Measurements from ENCODE around the gene C1QL2. TPM values are rescaled to one million over a fixed set of nuclear protein-coding genes. Genes with fewer than 3 reads are reported as not detected.
A peak's percentile ranks its signal among the peaks of the same experiment; 100 is the strongest.

C1QL2 gene
- total RNA-seq, 1 donor from 2014 or later = not detected

- H3K27me3 Mint-ChIP-seq (ENCODE audit: low read depth) = no peaks in the 10 kb centered on the region
- H3K9me3 Mint-ChIP-seq = no peaks in the 10 kb centered on the region
- DNase-seq (ENCODE audit: low spot score) = no peak
- H3K4me3 Mint-ChIP-seq (ENCODE audit: low read depth) = no peak overlapping the region
- no peaks in the 10 kb centered on the region for H3K4me1 Mint-ChIP-seq (ENCODE audit: low read depth)
- no peaks in the 10 kb centered on the region for H3K36me3 Mint-ChIP-seq (ENCODE audit: low read depth)
- no peak overlapping the region for H3K27ac Mint-ChIP-seq
- intact Hi-C loops (cut with micrococcal nuclease) = loop anchor here (2.0 kb wide), 1 partner anchor 292 kb away; no protein-coding TSS in a partner anchor
These were observed 16.4 kb upstream of the C1QL2 start for GRCh38 chr2:119174993-119175347.

DNA sequence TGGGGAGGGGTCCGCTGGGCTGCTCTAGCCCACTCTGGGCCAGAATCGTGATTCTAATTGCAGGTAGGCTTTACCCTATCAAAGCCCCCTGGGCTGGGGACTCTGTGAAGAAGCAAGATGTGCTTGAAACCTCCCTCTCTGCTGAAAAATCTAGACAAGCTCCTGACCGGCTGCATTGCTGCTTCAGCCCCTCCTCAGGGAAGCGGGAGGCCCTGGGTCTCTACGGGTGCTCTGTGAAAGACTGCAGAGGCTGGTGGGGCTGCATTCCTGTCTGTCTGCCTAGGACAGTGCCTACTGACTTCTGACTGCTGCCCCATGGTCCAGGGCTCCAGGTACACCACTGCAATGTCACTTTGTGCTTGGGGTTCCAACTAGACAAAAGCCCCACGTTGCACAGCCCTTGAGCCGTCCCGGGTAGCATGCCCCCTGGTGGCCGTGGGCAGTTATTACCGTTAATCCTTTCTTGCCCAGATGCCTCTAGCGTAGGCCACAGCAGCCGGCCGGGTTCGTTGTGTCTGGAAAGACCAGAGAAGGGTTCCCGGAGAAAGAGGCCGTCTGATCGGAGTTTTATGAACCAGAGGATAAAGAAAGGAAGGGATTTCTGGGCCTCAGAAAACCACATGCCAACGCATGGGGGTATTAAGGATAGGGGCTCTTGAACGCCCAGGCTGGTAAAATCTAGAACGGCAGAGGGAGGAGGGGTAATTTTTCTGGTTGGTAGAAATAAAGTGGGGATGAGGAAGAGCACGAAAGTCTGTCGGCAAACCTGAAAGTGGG is 15.9 kb upstream of the C1QL2 start:
- no peak overlapping the region for H3K27ac Mint-ChIP-seq
- intact Hi-C loops (cut with micrococcal nuclease) = loop anchor here (2.0 kb wide), 1 partner anchor 292 kb away; no protein-coding TSS in a partner anchor
- H3K36me3 Mint-ChIP-seq (ENCODE audit: low read depth) = no peaks in the 10 kb centered on the region
- H3K9me3 Mint-ChIP-seq = no peaks in the 10 kb centered on the region
- H3K4me1 Mint-ChIP-seq (ENCODE audit: low read depth) = no peaks in the 10 kb centered on the region
- DNase-seq (ENCODE audit: low spot score) = peak; percentile 16
- H3K27me3 Mint-ChIP-seq (ENCODE audit: low read depth) = no peaks in the 10 kb centered on the region
- H3K4me3 Mint-ChIP-seq (ENCODE audit: low read depth) = no peak overlapping the region

DNA sequence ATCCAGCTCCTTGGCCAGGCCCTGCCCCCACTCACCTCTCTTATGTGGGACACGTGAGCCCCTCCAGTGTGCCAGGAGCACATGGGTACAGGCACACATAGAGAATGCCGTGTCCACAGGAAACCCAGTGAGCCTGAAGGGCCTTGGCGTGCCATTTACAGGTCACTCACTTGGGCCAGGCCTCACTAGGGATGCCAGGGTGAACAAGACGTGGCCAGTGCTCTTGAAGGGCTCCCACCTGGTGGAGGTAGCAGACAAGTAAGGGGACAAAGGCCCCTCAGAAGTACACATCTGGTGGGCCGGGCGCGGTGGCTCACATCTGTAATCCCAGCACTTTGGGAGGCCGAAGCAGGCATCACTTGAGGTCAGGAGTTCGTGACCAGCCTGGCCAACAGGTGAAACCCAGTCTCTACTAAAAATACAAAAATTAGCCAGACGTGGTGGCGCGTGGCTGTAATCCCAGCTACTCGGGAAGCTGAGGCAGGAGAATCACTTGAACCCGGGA is 15.1 kb upstream of the C1QL2 start:
- Mint-ChIP-seq H3K9me3 (no peaks in the 10 kb centered on the region), H3K4me1 (ENCODE audit: low read depth) (no peaks in the 10 kb centered on the region), H3K36me3 (ENCODE audit: low read depth) (no peaks in the 10 kb centered on the region), H3K27me3 (ENCODE audit: low read depth) (no peaks in the 10 kb centered on the region), H3K27ac (no peak overlapping the region), H3K4me3 (ENCODE audit: low read depth) (no peak overlapping the region)
- intact Hi-C loops (cut with micrococcal nuclease) = loop anchor here (2.0 kb wide), 1 partner anchor 291 kb away; no protein-coding TSS in a partner anchor
- DNase-seq (ENCODE audit: low spot score) = no peak

GRCh38 chr2:119170504-119170903 is 12.0 kb upstream of the C1QL2 start:
- no peak overlapping the region for H3K4me3 Mint-ChIP-seq (ENCODE audit: low read depth)
- no peak for DNase-seq (ENCODE audit: low spot score)
- H3K9me3 Mint-ChIP-seq = no peaks in the 10 kb centered on the region
- H3K36me3 Mint-ChIP-seq (ENCODE audit: low read depth) = no peaks in the 10 kb centered on the region
- H3K4me1 Mint-ChIP-seq (ENCODE audit: low read depth) = no peaks in the 10 kb centered on the region
- intact Hi-C loops (cut with micrococcal nuclease) = no loop called here
- no peaks in the 10 kb centered on the region for H3K27me3 Mint-ChIP-seq (ENCODE audit: low read depth)
- H3K27ac Mint-ChIP-seq = no peak overlapping the region

- H3K27me3 Mint-ChIP-seq (ENCODE audit: low read depth) = no peaks in the 10 kb centered on the region
- no peak overlapping the region for H3K27ac Mint-ChIP-seq
- no peak for DNase-seq (ENCODE audit: low spot score)
- no peaks in the 10 kb centered on the region for H3K4me1 Mint-ChIP-seq (ENCODE audit: low read depth)
- intact Hi-C loops (cut with micrococcal nuclease) = no loop called here
- H3K9me3 Mint-ChIP-seq = no peaks in the 10 kb centered on the region
- H3K36me3 Mint-ChIP-seq (ENCODE audit: low read depth) = no peaks in the 10 kb centered on the region
- no peak overlapping the region for H3K4me3 Mint-ChIP-seq (ENCODE audit: low read depth)
These were observed 11.2 kb upstream of the C1QL2 start for GRCh38 chr2:119169717-119170116.

DNA sequence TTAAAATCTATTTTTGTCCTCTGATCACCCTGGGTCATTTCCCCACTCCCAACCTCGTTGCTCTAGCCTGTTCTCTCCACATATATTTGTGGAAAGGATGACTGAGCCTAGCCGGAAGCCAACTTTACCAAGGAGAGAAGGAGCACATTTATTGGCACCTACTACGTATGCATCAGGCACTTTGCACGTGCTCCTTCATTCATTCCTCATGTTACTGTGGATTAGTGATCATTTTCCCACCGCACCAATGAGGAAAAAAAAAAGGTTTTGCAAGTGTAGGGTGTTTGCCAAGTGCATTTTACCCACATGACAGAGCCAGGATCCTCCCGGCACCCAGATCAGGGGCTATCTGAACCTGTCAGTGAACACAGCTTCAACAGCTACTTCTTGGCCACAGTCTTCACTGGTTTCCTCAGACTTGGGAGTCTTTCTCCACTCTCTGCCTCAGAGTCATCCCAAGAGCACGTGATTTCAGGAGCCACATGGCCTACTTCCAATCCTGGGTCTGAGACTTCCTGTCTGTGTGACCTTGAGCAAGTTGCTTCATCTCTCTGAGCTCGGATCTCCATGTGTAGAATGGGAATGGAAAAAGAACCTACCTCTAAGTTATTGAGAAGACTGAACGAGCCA is 1.9 kb upstream of the C1QL2 start:
- Mint-ChIP-seq H3K36me3 (ENCODE audit: low read depth) (no peaks in the 10 kb centered on the region), H3K9me3 (no peaks in the 10 kb centered on the region), H3K4me1 (ENCODE audit: low read depth) (no peaks in the 10 kb centered on the region), H3K27ac (no peak overlapping the region), H3K4me3 (ENCODE audit: low read depth) (no peak overlapping the region), H3K27me3 (ENCODE audit: low read depth) (peaks cover 28% of the 10 kb centered on the region)
- intact Hi-C loops (cut with micrococcal nuclease) = no loop called here
- no peak for DNase-seq (ENCODE audit: low spot score)

GRCh38 chr2:119157850-119158511 is 570 bp downstream of the C1QL2 start:
- intact Hi-C loops (cut with micrococcal nuclease) = no loop called here
- Mint-ChIP-seq H3K36me3 (ENCODE audit: low read depth) (no peaks in the 10 kb centered on the region), H3K4me1 (ENCODE audit: low read depth) (no peaks in the 10 kb centered on the region), H3K4me3 (ENCODE audit: low read depth) (no peak overlapping the region), H3K27me3 (ENCODE audit: low read depth) (peaks cover 44% of the 10 kb centered on the region), H3K27ac (no peak overlapping the region), H3K9me3 (no peaks in the 10 kb centered on the region)
- DNase-seq (ENCODE audit: low spot score) = no peak

DNA sequence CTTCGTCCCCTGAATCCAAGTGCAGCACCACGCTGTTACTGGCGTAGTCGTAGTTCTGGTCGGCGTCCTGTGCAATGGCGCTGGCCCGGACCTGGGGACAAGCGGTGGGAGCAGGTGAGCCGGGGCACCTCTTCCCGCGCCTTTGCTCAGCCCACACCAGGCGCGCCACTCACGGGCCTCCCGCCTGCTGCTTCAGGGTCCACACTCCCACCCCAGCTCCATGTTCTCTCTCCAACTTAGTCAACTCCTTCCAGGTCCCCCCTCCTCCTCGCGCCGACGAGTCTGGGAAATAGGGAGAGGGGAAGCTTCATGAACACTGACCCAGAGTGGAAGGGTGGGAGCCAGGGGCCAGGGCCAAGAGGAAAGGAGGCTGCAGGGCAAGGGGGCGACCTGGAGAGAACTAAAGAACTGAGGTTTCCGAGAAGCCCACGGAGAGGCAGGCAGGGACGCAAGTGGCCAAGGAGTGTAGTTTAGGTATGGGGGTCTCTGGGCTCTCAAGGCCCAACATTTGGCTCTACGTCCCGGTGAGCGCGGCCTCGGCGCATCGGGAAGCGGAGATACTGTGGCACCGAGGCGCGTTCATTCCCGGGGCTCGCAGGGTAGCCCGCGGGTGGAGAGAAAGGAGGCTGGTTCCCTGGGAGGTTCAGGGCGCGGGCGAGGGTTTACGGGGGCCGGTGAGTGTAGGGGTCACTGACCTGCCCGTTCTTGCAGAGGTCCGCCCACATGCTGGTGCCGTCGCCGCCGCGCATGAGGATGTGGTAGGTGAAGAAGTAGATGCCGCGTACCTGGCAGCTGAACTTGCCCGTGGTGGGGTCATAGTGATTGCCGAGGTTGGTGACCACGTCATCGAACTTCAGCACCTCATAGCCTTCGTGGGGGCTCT is 1.4 kb downstream of the C1QL2 start:
- Mint-ChIP-seq H3K4me3 (ENCODE audit: low read depth) (no peak overlapping the region), H3K27me3 (ENCODE audit: low read depth) (peaks cover 49% of the 10 kb centered on the region), H3K36me3 (ENCODE audit: low read depth) (no peaks in the 10 kb centered on the region), H3K9me3 (no peaks in the 10 kb centered on the region), H3K4me1 (ENCODE audit: low read depth) (no peaks in the 10 kb centered on the region), H3K27ac (no peak overlapping the region)
- intact Hi-C loops (cut with micrococcal nuclease) = no loop called here
- DNase-seq (ENCODE audit: low spot score) = no peak

- Mint-ChIP-seq H3K4me3 (ENCODE audit: low read depth) (no peak overlapping the region), H3K27me3 (ENCODE audit: low read depth) (peaks cover 46% of the 10 kb centered on the region)
These were observed 2.3 kb downstream of the C1QL2 start for GRCh38 chr2:119156105-119156890.

GRCh38 chr2:119155633-119156032 is 2.9 kb downstream of the C1QL2 start:
- H3K9me3 Mint-ChIP-seq = no peaks in the 10 kb centered on the region
- H3K4me1 Mint-ChIP-seq (ENCODE audit: low read depth) = no peaks in the 10 kb centered on the region
- no peak for DNase-seq (ENCODE audit: low spot score)
- no peak overlapping the region for H3K27ac Mint-ChIP-seq
- H3K36me3 Mint-ChIP-seq (ENCODE audit: low read depth) = no peaks in the 10 kb centered on the region
- intact Hi-C loops (cut with micrococcal nuclease) = no loop called here
- peaks cover 43% of the 10 kb centered on the region for H3K27me3 Mint-ChIP-seq (ENCODE audit: low read depth)
- no peak overlapping the region for H3K4me3 Mint-ChIP-seq (ENCODE audit: low read depth)

More at GRCh38 chr2:119156105-119156890, 2.3 kb downstream of the C1QL2 start:
- intact Hi-C loops (cut with micrococcal nuclease) = no loop called here
- no peaks in the 10 kb centered on the region for H3K9me3 Mint-ChIP-seq
- no peak overlapping the region for H3K27ac Mint-ChIP-seq
- H3K4me1 Mint-ChIP-seq (ENCODE audit: low read depth) = no peaks in the 10 kb centered on the region
- DNase-seq (ENCODE audit: low spot score) = no peak
- H3K36me3 Mint-ChIP-seq (ENCODE audit: low read depth) = no peaks in the 10 kb centered on the region

- H3K4me1 Mint-ChIP-seq (ENCODE audit: low read depth) = no peaks in the 10 kb centered on the region
- no peaks in the 10 kb centered on the region for H3K9me3 Mint-ChIP-seq
- intact Hi-C loops (cut with micrococcal nuclease) = no loop called here
- no peaks in the 10 kb centered on the region for H3K36me3 Mint-ChIP-seq (ENCODE audit: low read depth)
- no peak overlapping the region for H3K4me3 Mint-ChIP-seq (ENCODE audit: low read depth)
- peaks cover 39% of the 10 kb centered on the region for H3K27me3 Mint-ChIP-seq (ENCODE audit: low read depth)
- H3K27ac Mint-ChIP-seq = no peak overlapping the region
- DNase-seq (ENCODE audit: low spot score) = no peak
These were observed 4.5 kb downstream of the C1QL2 start for GRCh38 chr2:119154076-119154475.

GRCh38 chr2:119149611-119150010 is 8.9 kb downstream of the C1QL2 start:
- no peaks in the 10 kb centered on the region for H3K4me1 Mint-ChIP-seq (ENCODE audit: low read depth)
- H3K27ac Mint-ChIP-seq = no peak overlapping the region
- intact Hi-C loops (cut with micrococcal nuclease) = no loop called here
- peaks cover 12% of the 10 kb centered on the region for H3K27me3 Mint-ChIP-seq (ENCODE audit: low read depth)
- H3K36me3 Mint-ChIP-seq (ENCODE audit: low read depth) = no peaks in the 10 kb centered on the region
- no peaks in the 10 kb centered on the region for H3K9me3 Mint-ChIP-seq
- no peak overlapping the region for H3K4me3 Mint-ChIP-seq (ENCODE audit: low read depth)
- DNase-seq (ENCODE audit: low spot score) = no peak
